ENCODE results near the gene ETV5. TPM values are rescaled to one million over a fixed set of nuclear protein-coding genes. Genes with fewer than 3 reads are reported as not detected.

The ETV5 gene
- polyA plus RNA-seq, 2 of the 4 experiments (the other 2 are of a cell fraction): 20.5 to 54.7 TPM

- peaks cover 31% of the 10 kb centered on the region for H3K4me1 ChIP-seq
- H3K4me2 ChIP-seq: no peak overlapping the region
- TF ChIP-seq E2F6 (IDR thresholded peaks at IDR 0.05; ENCODE audit: borderline replicate concordance, low read depth) (no peak), FOSL2 (IDR thresholded peaks at IDR 0.05) (no peak), FOSL2 (CRISPR knock-in tag; IDR thresholded peaks at IDR 0.05) (no peak), POLR2A (IDR thresholded peaks at IDR 0.05; ENCODE audit: low read length) (no peak), EHMT2 (IDR thresholded peaks at IDR 0.05; ENCODE audit: low read depth) (no peak), ZSCAN20 (CRISPR knock-in tag; IDR thresholded peaks at IDR 0.05) (no peak), TP53 (CRISPR knock-in tag; IDR thresholded peaks at IDR 0.05) (no peak), KDM1A (IDR thresholded peaks at IDR 0.05; ENCODE audit: low read depth) (no peak), FOSB (CRISPR knock-in tag; IDR thresholded peaks at IDR 0.05) (no peak)
- 89% methylated on average over 5 of the region's 5 CpGs for WGBS (ENCODE audit: missing lambda C conversion rate)
- ATAC-seq: no peak
- no peak for FAIRE-seq
- no peak overlapping the region for H3K27ac ChIP-seq
- H3K4me3 ChIP-seq: no peak overlapping the region
- H3K9me3 ChIP-seq: no peaks in the 10 kb centered on the region
- POLR2A ChIA-PET: no interaction called here
- CTCF ChIA-PET: no interaction called here
- no peak for DNase-seq (ENCODE audit: low read depth in 1 of 2, low spot score in 1 of 2)
Observed at GRCh38 chr3:186094271-186094670, 14.6 kb downstream of the ETV5 start.

DNA sequence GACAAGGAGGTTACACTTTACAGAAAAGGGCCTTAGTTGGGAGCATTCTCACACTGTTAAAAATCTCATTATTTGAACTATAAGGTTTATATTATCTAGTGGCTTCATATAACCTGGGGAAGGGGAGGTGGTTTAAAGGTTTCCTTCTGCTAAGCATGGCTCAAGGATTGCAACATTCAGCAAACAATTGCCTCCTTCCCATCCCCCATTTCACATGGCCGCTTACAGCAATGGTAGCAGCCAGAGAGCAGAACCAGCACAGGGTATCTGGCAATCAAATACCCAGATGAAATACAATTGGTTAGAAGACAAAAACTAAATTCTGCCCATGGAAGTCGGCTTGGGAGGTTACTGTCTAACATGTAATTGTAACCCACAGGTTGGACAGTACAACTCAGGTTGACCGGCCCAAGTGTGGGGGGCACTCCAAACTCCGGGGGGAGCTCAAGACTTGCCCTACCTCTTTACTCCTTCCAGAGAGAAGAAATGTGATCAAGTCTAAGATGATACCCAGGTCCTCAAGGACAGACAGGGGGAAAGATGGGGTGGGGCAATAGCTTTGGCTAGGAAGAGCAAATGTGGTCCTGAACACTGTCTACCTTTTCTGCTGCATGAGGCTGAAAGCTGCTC, 15.5 kb downstream of the ETV5 start:
- Histone ChIP-seq H3K4me3 (no peak overlapping the region), H3K4me1 (peaks cover 22% of the 10 kb centered on the region), H3K4me2 (no peak overlapping the region; the same call in 2 of the 3 replicates), H3K9me3 (no peaks in the 10 kb centered on the region), H3K27ac (no peak overlapping the region)
- ChIA-PET CTCF (interaction anchor here (0.5 kb wide), 1 partner anchor 9 kb away, joined by 4 read pairs; no protein-coding TSS in a partner anchor), POLR2A (no interaction called here)
- ATAC-seq: no peak
- FAIRE-seq: no peak
- 92% methylated on average over 4 of the region's 4 CpGs for WGBS (ENCODE audit: missing lambda C conversion rate)
- TF ChIP-seq HEYL (CRISPR knock-in tag; IDR thresholded peaks at IDR 0.05): no peak
- no peak for TF ChIP-seq POLR2A (IDR thresholded peaks at IDR 0.05; ENCODE audit: low read length)
- TF ChIP-seq PHF8 (IDR thresholded peaks at IDR 0.05; ENCODE audit: borderline replicate concordance, low read depth): no peak
- no peak for TF ChIP-seq NR3C1 (IDR thresholded peaks at IDR 0.05)
- TF ChIP-seq EP300 (IDR thresholded peaks at IDR 0.05): no peak
- no peak for TF ChIP-seq BHLHE40 (IDR thresholded peaks at IDR 0.05; ENCODE audit: low read depth, low read length)
- TF ChIP-seq HOXB13 (CRISPR knock-in tag; IDR thresholded peaks at IDR 0.05; ENCODE audit: low read depth): no peak
- TF ChIP-seq JUN (IDR thresholded peaks at IDR 0.05): no peak
- no peak for TF ChIP-seq BCL3 (IDR thresholded peaks at IDR 0.05)
- no peak for TF ChIP-seq RAD21 (conservative IDR thresholded peaks at IDR 0.05 in 1 of 2, IDR thresholded peaks at IDR 0.05 in 1 of 2)
- TF ChIP-seq MYC (IDR thresholded peaks at IDR 0.05; ENCODE audit: borderline replicate concordance, low read length): no peak
- no peak for TF ChIP-seq RFX5 (IDR thresholded peaks at IDR 0.05)
- TF ChIP-seq SMC3 (IDR thresholded peaks at IDR 0.05): no peak
- TF ChIP-seq PBX3 (IDR thresholded peaks at IDR 0.05): no peak
- TF ChIP-seq JUNB (IDR thresholded peaks at IDR 0.05): no peak
- TF ChIP-seq TP53 (CRISPR knock-in tag; IDR thresholded peaks at IDR 0.05): no peak
- TF ChIP-seq ELK1 (IDR thresholded peaks at IDR 0.05; ENCODE audit: low read depth, low read length): no peak
- no peak for TF ChIP-seq ZFP36 (IDR thresholded peaks at IDR 0.05; ENCODE audit: borderline replicate concordance, partially characterized antibody)
- no peak for TF ChIP-seq FOSL2 (IDR thresholded peaks at IDR 0.05)
- no peak for TF ChIP-seq FOSL2 (CRISPR knock-in tag; IDR thresholded peaks at IDR 0.05)
- no peak for DNase-seq (ENCODE audit: low read depth in 1 of 2, low spot score in 1 of 2)

All from A549 (cell line).